Dermis blood vessel endothelial cell (primary cell): Measurements from ENCODE around the gene EIF2AK3. TPM values are rescaled to one million over a fixed set of nuclear protein-coding genes. Genes with fewer than 3 reads are reported as not detected.
"Not testable (repeated sequence)": the region's sequence is repeated elsewhere in the genome, so short reads cannot be mapped to it uniquely, and the experiment has no call there.

ENCODE experiments used
- DNase-seq: peaks from one replicate; pipeline ENCODE4 v3.0.0; 2010
- total RNA-seq: library from RNA; depleted of rRNA; stranded (reverse); fragments of >200 nt; gene quantifications from 2 replicates; pipeline ENCODE4 v1.2.3, GENCODE V29; 2014

Gene EIF2AK3
- 19.7 and 30.1 TPM in 2 replicates for total RNA-seq

- peak; percentile 100 for DNase-seq
These were observed at the start of gene EIF2AK3 for GRCh38 chr2:88627055-88627855. TSS of gene EIF2AK3 (minus strand) at chr2:88627464. CDS start at chr2:88627274, 190 bp downstream.

GRCh38 chr2:88673363-88673762 is 46.1 kb upstream of the EIF2AK3 start:
- DNase-seq, result no peak

GRCh38 chr2:88671786-88672427 is 44.6 kb upstream of the EIF2AK3 start:
- peak; percentile 70 for DNase-seq

- DNase-seq, result peak; percentile 74
These were observed 42.4 kb upstream of the EIF2AK3 start for GRCh38 chr2:88669482-88670214.

GRCh38 chr2:88668862-88669261 is 41.6 kb upstream of the EIF2AK3 start:
- DNase-seq, result no peak

- DNase-seq, result no peak
These were observed 40.0 kb upstream of the EIF2AK3 start for GRCh38 chr2:88667219-88667618.

DNA sequence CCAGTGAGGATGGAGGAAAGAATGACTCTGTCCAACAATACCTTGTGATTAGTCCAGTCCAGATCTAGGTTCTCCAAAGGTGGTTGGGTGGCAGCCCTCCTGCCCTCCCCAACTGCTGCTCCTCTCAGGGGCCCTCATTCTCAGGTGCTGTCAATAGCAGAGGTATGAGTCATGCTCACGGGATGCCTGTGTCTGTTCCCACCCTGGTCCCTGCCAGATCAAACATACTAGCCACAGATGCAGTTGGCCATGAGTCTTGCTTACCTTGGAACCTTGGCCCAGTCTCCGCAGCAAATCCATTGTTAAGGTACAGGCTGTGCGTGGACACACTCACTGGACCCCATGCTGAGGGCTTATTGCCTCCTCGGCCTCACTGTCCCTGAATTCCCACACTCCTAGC is 39.3 kb upstream of the EIF2AK3 start:
- DNase-seq, result no peak

DNA sequence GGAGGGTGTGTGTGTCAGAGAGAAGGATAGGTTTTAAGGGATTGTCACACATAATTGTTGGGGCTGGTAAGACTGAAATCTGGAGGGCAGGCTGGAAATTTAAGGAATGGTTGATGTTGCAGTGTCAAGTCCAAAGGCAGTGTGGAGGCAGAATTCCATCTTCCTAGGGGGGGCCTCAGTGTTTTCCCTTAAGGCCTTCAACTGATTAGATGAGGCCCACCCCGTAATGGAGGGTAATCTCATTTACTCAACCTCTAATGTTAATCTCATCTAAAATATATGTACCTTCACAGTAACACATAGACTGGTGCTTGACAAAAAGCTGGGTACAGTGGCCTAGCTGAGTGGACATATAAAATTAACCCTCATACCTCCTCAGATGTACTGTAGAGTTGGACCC is 33.4 kb upstream of the EIF2AK3 start:
- DNase-seq, result no peak

DNA sequence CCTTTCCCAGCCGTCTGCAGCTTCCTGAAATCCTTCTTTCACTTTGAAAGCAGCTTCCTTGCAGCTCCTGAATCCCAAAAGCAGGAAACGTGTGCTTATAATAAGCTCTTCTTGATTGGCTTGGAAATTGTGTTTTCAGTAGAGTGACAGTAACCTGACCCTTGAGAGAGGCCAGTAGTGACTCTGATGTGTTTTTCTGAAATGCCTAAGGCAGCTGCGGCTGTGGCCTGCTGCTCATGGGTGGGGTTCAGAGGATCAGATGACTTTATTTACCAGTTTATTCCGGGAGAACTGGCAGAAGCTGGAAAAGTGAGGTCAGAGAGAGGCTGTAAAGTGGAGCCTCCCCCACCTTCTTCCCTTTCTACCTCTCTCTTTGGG is 32.3 kb upstream of the EIF2AK3 start:
- DNase-seq, result peak; percentile 72

DNA sequence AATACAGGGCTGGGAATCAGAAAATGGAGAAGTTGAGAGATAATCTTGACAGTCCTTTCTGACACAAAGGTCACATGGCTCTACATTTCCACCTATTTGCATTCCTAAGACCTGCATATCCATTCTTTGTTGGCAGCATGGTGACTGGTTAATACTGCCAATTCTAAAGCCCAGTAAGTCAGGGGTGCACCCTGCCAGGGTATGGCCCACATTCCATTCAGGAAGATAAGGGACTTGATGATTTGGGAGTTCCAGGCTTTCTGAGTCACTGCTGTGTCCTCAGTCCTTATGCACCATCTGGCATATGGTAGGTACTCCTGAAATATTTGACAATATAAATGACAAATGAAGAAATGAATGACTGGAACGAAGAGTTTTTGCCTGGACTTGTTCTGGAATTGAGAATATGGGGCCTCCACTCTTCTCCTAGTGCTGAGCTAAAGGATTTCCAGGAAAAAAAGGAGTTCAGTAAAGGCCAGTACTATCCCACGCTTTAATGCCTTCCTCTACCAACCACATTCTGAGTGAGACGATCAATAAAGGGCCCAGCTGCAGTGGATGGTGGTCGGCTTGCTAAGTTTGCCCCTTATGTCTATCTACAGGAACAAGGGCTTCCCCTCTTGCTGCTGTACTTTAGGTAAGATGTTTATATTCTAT is 31.7 kb upstream of the EIF2AK3 start:
- DNase-seq, result peak; percentile 20

GRCh38 chr2:88658326-88658725 is 31.1 kb upstream of the EIF2AK3 start:
- peak; percentile 5 for DNase-seq

GRCh38 chr2:88657131-88657530 is 29.9 kb upstream of the EIF2AK3 start:
- no peak for DNase-seq

GRCh38 chr2:88656690-88657089 is 29.4 kb upstream of the EIF2AK3 start:
- DNase-seq, result no peak

DNA sequence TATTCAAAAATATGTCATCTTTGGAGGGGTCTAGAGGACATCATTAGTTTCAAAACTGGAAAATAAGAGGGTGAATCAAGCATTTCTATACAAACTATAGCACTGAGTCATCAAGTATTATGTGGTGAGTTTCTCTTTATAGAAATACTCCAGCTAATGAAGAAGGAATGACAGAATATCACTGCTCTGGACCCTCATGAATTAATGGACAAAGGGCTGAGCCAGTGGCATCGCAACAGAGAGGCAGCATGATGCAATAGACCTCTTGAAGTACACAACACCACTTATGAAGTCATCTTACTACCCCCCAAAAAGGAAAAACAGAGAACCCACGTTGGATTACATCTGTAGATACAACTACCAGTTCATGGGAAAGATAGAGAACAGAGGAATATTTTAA is 27.4 kb upstream of the EIF2AK3 start:
- no peak for DNase-seq

DNA sequence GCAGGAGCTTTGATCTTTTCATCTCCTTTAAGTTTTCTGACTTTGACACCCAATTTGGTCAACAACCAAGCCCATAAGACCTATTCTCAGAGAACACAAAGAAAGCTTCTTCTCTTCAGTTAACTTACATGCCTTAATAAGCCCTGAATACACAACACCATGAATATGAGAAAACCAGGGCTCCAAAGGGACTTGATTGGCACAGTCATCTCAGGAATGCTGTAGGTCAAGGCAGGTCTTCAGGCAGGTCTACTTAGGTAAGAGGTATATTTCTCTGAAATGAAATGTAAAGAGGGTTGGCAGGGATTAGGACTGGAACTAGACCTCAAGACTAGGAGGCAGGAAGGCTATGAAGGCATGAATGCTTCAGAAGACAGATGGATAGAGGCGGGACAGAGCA is 24.4 kb upstream of the EIF2AK3 start:
- DNase-seq, result no peak

DNA sequence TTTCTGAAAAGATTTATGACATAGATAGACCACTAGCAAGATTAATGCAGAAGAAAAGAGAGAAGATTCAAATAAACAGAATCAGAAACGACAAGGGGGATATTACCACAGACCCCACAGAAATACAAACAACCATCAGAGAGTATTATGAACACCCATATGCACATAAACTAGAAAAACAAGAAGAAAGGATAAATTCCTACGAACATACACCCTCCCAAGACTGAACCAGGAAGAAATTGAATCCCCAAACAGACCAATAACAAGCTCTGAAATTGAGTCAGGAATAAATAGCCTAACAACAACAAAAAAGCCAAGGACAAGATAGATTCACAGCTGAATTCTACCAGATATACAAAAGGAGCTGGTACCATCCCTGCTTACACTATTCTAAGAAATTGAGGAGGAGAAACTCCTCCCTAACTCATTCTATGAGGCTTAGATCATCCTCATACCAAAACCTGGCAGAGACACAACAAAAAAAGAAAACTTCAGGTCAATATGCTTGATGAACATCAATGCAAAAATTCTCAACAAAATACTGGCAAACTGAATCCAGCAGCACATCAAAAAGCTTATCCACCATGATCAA is 18.1 kb upstream of the EIF2AK3 start:
- DNase-seq, result not testable (repeated sequence)

DNA sequence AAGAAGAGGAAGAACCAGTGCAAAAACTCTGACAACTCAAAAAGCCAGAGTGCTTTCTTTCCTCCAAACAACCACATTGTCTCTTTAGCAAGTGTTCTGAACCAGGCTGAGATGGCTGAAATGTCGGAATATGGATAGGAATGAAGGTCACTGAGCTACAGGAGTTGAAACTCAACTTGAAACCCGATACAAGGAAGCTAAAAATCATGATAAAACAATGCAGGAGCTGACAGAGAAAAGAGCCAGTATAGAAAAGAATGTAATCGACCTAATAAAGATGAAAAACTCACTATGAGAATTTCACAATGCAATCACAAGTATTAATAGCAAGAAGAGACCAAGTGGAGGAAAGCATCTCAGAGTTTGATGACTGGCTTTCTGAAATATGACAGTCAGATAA is 15.0 kb upstream of the EIF2AK3 start:
- DNase-seq, result no peak

DNA sequence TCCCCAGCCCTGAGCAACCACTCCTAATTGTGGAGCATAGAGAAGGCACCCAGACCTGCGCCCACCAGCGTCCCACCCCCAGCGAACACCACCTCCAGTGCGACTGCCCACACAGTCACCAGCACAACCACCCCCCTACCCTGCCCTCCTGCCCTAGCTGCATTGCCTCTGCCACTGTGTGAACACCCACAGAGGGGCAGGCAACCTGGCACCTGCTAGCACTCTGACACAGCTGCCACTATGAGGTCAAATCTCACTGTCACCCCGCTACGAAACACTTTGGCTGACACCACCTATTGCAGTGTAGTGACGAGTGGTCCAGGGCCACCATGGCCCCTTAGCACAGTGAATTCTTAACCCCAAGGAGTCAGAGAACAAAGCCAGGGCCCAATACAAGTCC is 14.1 kb upstream of the EIF2AK3 start:
- no peak for DNase-seq

GRCh38 chr2:88639865-88640264 is 12.6 kb upstream of the EIF2AK3 start:
- no peak for DNase-seq

GRCh38 chr2:88638743-88639142 is 11.5 kb upstream of the EIF2AK3 start:
- no peak for DNase-seq

DNA sequence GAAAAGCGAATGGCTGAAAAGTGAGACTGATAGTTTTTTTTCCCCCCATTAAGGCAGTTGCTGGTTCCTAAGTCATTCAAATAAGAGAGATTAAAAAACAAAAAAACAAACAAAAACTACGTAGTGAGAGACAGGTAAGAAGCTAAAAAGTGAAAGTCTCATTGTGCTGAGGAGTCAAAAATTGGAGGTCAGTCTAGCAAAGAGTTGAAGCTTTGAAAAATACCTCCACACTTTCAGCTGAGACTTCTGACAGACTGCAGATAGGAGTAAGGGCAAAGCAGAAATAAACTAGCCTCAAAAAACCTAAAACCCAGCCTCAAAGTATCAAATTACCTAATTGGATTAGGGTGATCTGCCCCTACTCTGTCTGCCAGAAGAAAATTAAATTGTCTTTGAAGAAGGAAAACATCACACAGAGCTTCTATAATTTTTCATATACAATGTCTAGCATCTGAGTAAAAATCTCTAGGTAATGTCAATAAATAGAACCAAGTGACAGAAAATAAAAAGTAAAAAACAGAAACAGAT is 10.9 kb upstream of the EIF2AK3 start:
- DNase-seq, result no peak

DNA sequence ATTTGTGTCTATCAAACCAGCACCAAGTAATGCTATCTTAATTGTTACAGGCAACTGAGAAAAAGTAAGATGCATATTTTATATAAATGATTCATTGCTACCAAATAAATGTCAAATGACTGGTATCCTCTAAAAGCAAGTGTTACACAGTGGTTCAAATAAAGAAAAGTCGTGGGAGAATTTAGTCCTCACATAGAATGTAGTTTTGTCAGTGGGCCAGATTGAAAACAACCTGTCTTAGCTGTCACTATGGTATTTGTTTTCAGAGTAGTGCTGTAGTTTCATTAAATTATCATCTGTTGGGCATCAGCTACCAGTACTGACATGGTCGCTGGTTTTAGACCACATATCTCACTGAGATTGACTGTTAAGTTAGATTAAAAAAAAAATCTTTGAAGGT is 10.2 kb upstream of the EIF2AK3 start:
- DNase-seq, result no peak
